B cell (primary cell): ENCODE results near the gene GPC5. TPM values are rescaled to one million over a fixed set of nuclear protein-coding genes. Genes with fewer than 3 reads are reported as not detected.

Source experiments
- ATAC-seq: fragments of 200-7000 bp; cut with Tn5 transposase; one replicate; pipeline ENCODE4 v1.10.0; 2021; ENCODE audit warnings: low read depth, mild to moderate bottlenecking, moderate number of reproducible peaks, moderate library complexity
- CTCF ChIA-PET: fragments of 350-600 bp; sonication (Branson Sonifier 250); formaldehyde crosslinking; loops from one replicate; lab custom pipeline; 2021; ENCODE audit warnings: antibody characterized with exemption, inconsistent platforms; lab: Charles Lee
- POLR2A ChIA-PET: fragments of 350-600 bp; sonication (Branson Sonifier 250); formaldehyde crosslinking; loops from one replicate; lab custom pipeline; 2021; ENCODE audit warnings: antibody characterized with exemption; lab: Charles Lee
- DNase-seq: peaks from one replicate; pipeline ENCODE4 v3.0.0; 2013
- H2AFZ ChIP-seq: 2 replicates; pipeline ENCODE4 v1.6.1; 2012; ENCODE audit warnings: mild to moderate bottlenecking, low read depth, low read length; ENCODE audit not compliant: insufficient read depth, poor library complexity, severe bottlenecking
- H3K27ac ChIP-seq, 2 donors: 1 replicate in 1 of 2; 2 replicates in 1 of 2; pipeline ENCODE4 v1.5.1; 2012 to 2013; ENCODE audit warnings: low read length in 2 of 2, mild to moderate bottlenecking in 2 of 2, moderate library complexity in 1 of 2
- H3K27me3 ChIP-seq, 4 experiments: fragments of 200-600 bp in 1 of 4; sonication (generic) in 1 of 4; replicated peaks in 1 of 4; 1 replicate in 2 of 4; 2 replicates in 2 of 4; pipeline versions ENCODE4 v1.6.1 to v1.7.0; 2013 to 2016; ENCODE audit warnings: low read length in 3 of 4, mild to moderate bottlenecking in 2 of 4, mixed read lengths in 1 of 4, moderate library complexity in 1 of 4; ENCODE audit not compliant: insufficient read depth in 4 of 4, control insufficient read depth in 3 of 4; ENCODE audit errors: control extremely low read depth in 1 of 4
- H3K36me3 ChIP-seq, 2 experiments: replicated peaks in 1 of 2; 1 replicate in 1 of 2; 2 replicates in 1 of 2; pipeline versions ENCODE4 v1.6.1 to v1.7.1; 2013; ENCODE audit warnings: low read length in 1 of 2; ENCODE audit not compliant: insufficient read depth in 2 of 2, control insufficient read depth in 1 of 2; ENCODE audit errors: control extremely low read depth in 1 of 2, extremely low read depth in 1 of 2
- H3K4me1 ChIP-seq, 2 donors: fragments of 200-600 bp in 1 of 2; sonication (generic) in 1 of 2; 1 replicate in 1 of 2; 2 replicates in 1 of 2; pipeline versions ENCODE4 v1.5.1 to v1.6.1; 2013 to 2017; ENCODE audit warnings: low read length in 2 of 2; ENCODE audit not compliant: control insufficient read depth in 2 of 2, insufficient read depth in 2 of 2
- H3K4me2 ChIP-seq: replicated peaks from 2 replicates; pipeline ENCODE3; 2012; ENCODE audit warnings: mild to moderate bottlenecking, low read depth, low read length; ENCODE audit not compliant: poor library complexity, severe bottlenecking
- H3K4me3 ChIP-seq, 5 experiments: fragments of 200-600 bp in 1 of 5; sonication (generic) in 1 of 5; 1 replicate in 3 of 5; 2 replicates in 2 of 5; pipeline versions ENCODE4 v1.5.1 to v1.7.0; 2011 to 2016; ENCODE audit warnings: low read length in 4 of 5, mild to moderate bottlenecking in 4 of 5, low read depth in 2 of 5, control low read depth in 1 of 5, moderate library complexity in 1 of 5; ENCODE audit not compliant: insufficient read depth in 1 of 5; ENCODE audit errors: control extremely low read depth in 1 of 5, extremely low read depth in 1 of 5
- H3K79me2 ChIP-seq: fragments of 200-600 bp; sonication (generic); one replicate; pipeline ENCODE4 v1.6.0; 2016; ENCODE audit warnings: low read length; ENCODE audit not compliant: control insufficient read depth, insufficient read depth
- H3K9ac ChIP-seq: fragments of 200-600 bp; sonication (generic); 2 replicates; pipeline ENCODE4 v1.6.1; 2017; ENCODE audit warnings: mild to moderate bottlenecking, low read length, moderate library complexity
- H3K9me3 ChIP-seq, 3 donors: one replicate each; pipeline versions ENCODE4 v1.6.1 to v1.7.1; 2013; ENCODE audit warnings: low read length in 2 of 3; ENCODE audit not compliant: control insufficient read depth in 2 of 3, insufficient read depth in 1 of 3; ENCODE audit errors: control extremely low read depth in 1 of 3
- H4K20me1 ChIP-seq: 2 replicates; pipeline ENCODE4 v1.6.0; 2012; ENCODE audit warnings: mild to moderate bottlenecking, low read length; ENCODE audit not compliant: insufficient read depth, control insufficient read depth, poor library complexity, severe bottlenecking
- H3K27ac Mint-ChIP-seq: one replicate; pipeline ENCODE4 v1.8.0; 2021; ENCODE audit warnings: mixed read lengths
- H3K27me3 Mint-ChIP-seq: one replicate; pipeline ENCODE4 v1.8.0; 2021; ENCODE audit warnings: mixed read lengths
- H3K4me1 Mint-ChIP-seq: one replicate; pipeline ENCODE4 v1.8.0; 2021; ENCODE audit warnings: mixed read lengths
- H3K4me3 Mint-ChIP-seq: one replicate; pipeline ENCODE4 v1.8.0; 2021; ENCODE audit warnings: mixed read lengths
- H3K9me3 Mint-ChIP-seq: one replicate; pipeline ENCODE4 v1.8.0; 2022; ENCODE audit warnings: mixed read lengths; ENCODE audit not compliant: insufficient read depth
- EZH2 ChIP-seq: IDR thresholded peaks from 2 replicates; pipeline ENCODE4 v1.6.1; 2012; ENCODE audit warnings: borderline replicate concordance, low read depth, mild to moderate bottlenecking, moderate library complexity, low read length; ENCODE audit not compliant: insufficient read depth, poor library complexity, severe bottlenecking
- WGBS: methylation state at CpG from one replicate; pipeline ENCODE4 v1.1.5; 2013; ENCODE audit warnings: missing lambda C conversion rate; ENCODE audit not compliant: insufficient coverage; 5-methylcytosine and 5-hydroxymethylcytosine counted together
- intact Hi-C: fragments of 100-400 bp; cut with micrococcal nuclease; formaldehyde crosslinking; loops from one replicate; pipeline ENCODE4 v1.10.0; 2022
- polyA plus RNA-seq: library from polyadenylated mRNA; depleted of rRNA; stranded (reverse); fragments of >200 nt; gene quantifications from 2 replicates; pipeline ENCODE4 v1.2.3, GENCODE V29; 2012
- total RNA-seq, 2 donors: library from RNA; stranded (reverse); fragments of 120-200 nt in 1 of 2; gene quantifications; 1 replicate in 1 of 2; 2 replicates in 1 of 2; pipeline versions ENCODE4 v1.2.3 to v1.2.4, GENCODE V29; 2013 to 2022
- TF ChIP-seq, protein P1 (sequence below): fragments of 200-600 bp; IDR thresholded peaks from one replicate; pipeline ENCODE4 v1.8.0; 2022; ENCODE audit warnings: antibody characterized with exemption, mild to moderate bottlenecking

The GPC5 gene
- total and polyA plus RNA-seq, 2 donors (not counting 1 experiment from before 2014, with no cell fraction given), result 0.15 to 0.30 TPM

DNA sequence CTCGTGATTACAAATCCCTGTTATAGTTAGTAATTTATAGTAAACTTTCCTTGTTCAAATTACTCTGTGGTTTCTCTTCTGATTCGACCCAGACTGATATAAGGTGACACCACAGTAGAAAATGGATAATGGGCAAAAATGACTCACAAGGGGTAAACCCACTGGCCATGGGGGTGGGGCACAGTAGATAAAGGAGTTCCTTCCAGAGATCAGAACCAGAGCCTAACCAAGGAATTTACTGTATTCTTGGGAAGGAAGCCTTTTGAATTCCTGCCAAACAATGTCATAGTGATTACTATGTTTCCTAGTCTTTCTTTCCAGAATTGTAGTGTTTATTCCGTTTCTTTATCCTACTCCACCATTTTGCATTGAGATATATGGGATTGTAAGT is 29.0 kb upstream of the GPC5 start:
- Histone ChIP-seq H3K79me2 (no peaks in the 10 kb centered on the region), H3K4me1 (no peaks in the 10 kb centered on the region), H3K4me3 (no peak overlapping the region), H3K27ac (no peak overlapping the region), H3K9ac (no peak overlapping the region), H3K4me2 (no peak overlapping the region), H3K27me3 (no peaks in the 10 kb centered on the region), H2AFZ (no peak overlapping the region), H4K20me1 (no peaks in the 10 kb centered on the region), H3K9me3 (no peaks in the 10 kb centered on the region), H3K36me3 (no peaks in the 10 kb centered on the region)
- Mint-ChIP-seq H3K9me3 (no peaks in the 10 kb centered on the region), H3K4me3 (no peak overlapping the region), H3K27ac (no peak overlapping the region), H3K27me3 (no peaks in the 10 kb centered on the region), H3K4me1 (no peaks in the 10 kb centered on the region)
- no CpG with 5 or more reads among the region's 3 CpGs for WGBS
- intact Hi-C loops, result no loop called here
- ChIA-PET CTCF (no interaction called here), POLR2A (no interaction called here)
- TF ChIP-seq, protein P1, sequence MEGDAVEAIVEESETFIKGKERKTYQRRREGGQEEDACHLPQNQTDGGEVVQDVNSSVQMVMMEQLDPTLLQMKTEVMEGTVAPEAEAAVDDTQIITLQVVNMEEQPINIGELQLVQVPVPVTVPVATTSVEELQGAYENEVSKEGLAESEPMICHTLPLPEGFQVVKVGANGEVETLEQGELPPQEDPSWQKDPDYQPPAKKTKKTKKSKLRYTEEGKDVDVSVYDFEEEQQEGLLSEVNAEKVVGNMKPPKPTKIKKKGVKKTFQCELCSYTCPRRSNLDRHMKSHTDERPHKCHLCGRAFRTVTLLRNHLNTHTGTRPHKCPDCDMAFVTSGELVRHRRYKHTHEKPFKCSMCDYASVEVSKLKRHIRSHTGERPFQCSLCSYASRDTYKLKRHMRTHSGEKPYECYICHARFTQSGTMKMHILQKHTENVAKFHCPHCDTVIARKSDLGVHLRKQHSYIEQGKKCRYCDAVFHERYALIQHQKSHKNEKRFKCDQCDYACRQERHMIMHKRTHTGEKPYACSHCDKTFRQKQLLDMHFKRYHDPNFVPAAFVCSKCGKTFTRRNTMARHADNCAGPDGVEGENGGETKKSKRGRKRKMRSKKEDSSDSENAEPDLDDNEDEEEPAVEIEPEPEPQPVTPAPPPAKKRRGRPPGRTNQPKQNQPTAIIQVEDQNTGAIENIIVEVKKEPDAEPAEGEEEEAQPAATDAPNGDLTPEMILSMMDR, result no peak
- TF ChIP-seq EZH2, result no peak
- ATAC-seq (no peak), DNase-seq (no peak)

DNA sequence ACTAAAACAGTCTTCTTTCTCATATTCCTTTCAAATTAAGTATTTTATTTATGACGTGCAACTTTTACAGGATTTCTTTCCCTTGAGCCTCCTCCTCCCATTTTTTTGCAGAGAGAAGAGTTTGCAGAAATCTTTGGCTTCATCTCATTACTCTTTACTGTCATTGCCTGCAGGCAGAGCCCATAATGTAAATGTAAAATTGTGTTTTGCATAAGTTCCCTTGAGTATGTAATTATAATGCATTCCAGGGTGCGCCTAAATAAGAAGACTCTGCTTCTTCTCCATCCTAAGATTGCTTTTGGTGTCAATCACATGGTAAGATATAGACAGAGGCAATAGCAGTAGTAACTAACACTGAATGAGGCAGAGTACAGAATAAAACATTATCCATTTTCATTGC is 27.9 kb upstream of the GPC5 start:
- no peaks in the 10 kb centered on the region for H3K9me3 Mint-ChIP-seq
- TF ChIP-seq, protein P1, result no peak
- no peak for TF ChIP-seq EZH2
- H3K4me3 Mint-ChIP-seq, result no peak overlapping the region
- Histone ChIP-seq H3K4me1 (no peaks in the 10 kb centered on the region), H3K27me3 (no peaks in the 10 kb centered on the region), H3K36me3 (no peaks in the 10 kb centered on the region), H3K4me3 (no peak overlapping the region), H4K20me1 (no peaks in the 10 kb centered on the region), H3K9ac (no peak overlapping the region), H2AFZ (no peak overlapping the region), H3K27ac (no peak overlapping the region), H3K4me2 (no peak overlapping the region), H3K9me3 (peaks cover 0 to 1% (median 0%) of the 10 kb centered on the region in 3 donors), H3K79me2 (no peaks in the 10 kb centered on the region)
- DNase-seq (no peak), ATAC-seq (no peak)
- ChIA-PET CTCF (no interaction called here), POLR2A (no interaction called here)
- H3K27ac Mint-ChIP-seq, result no peak overlapping the region
- no peaks in the 10 kb centered on the region for H3K27me3 Mint-ChIP-seq
- peaks cover 4% of the 10 kb centered on the region for H3K4me1 Mint-ChIP-seq
- no CpG with 5 or more reads among the region's 2 CpGs for whole genome bisulfite sequencing
- intact Hi-C loops, result no loop called here
